HepG2 (cell line): ENCODE measurements around the gene PHF5A. TPM values are rescaled to one million over a fixed set of nuclear protein-coding genes. Genes with fewer than 3 reads are reported as not detected.

ENCODE experiments used
- AGO1 ChIP-seq: fragments of 200-400 bp; formaldehyde crosslinking; IDR thresholded peaks from 2 replicates; pipeline ENCODE4 v1.6.1; 2017; ENCODE audit warnings: mild to moderate bottlenecking, low read depth, low read length, moderate library complexity; ENCODE audit not compliant: poor library complexity, severe bottlenecking
- AHDC1 ChIP-seq: sonication (generic); formaldehyde crosslinking; IDR thresholded peaks from 2 replicates; pipeline ENCODE4 v1.5.1; 2020; ENCODE audit warnings: mild to moderate bottlenecking, missing genetic modification reagents, borderline replicate concordance
- DNMT1 ChIP-seq: sonication (generic); formaldehyde crosslinking; IDR thresholded peaks from 2 replicates; pipeline ENCODE4 v1.5.1; 2020; ENCODE audit warnings: mild to moderate bottlenecking, missing genetic modification reagents
- GATAD1 ChIP-seq: IDR thresholded peaks from 2 replicates; pipeline ENCODE4 v1.6.1; 2016; ENCODE audit warnings: missing genetic modification reagents, missing compliant biosample characterization
- NFAT5 ChIP-seq: sonication (generic); formaldehyde crosslinking; IDR thresholded peaks from 2 replicates; pipeline ENCODE4 v1.4.0; 2020; ENCODE audit warnings: missing genetic modification reagents
- NKX3-1 ChIP-seq: sonication (generic); formaldehyde crosslinking; IDR thresholded peaks from 2 replicates; pipeline ENCODE4 v1.5.0; 2020; ENCODE audit warnings: missing genetic modification reagents
- PAX8 ChIP-seq: sonication (generic); formaldehyde crosslinking; IDR thresholded peaks from 2 replicates; pipeline ENCODE4 v1.8.0; 2022; ENCODE audit warnings: mild to moderate bottlenecking, missing genetic modification reagents, borderline replicate concordance
- RCOR2 ChIP-seq: IDR thresholded peaks from 2 replicates; pipeline ENCODE4 v1.6.1; 2016; ENCODE audit warnings: missing biosample characterization, missing genetic modification reagents
- ZNF256 ChIP-seq: sonication (generic); formaldehyde crosslinking; conservative IDR thresholded peaks from 2 replicates; pipeline ENCODE4 v1.4.0; 2020; ENCODE audit warnings: missing genetic modification reagents
- ZNF282 ChIP-seq: fragments of 450-650 bp; IDR thresholded peaks from 2 replicates; pipeline ENCODE4 v1.6.1; 2018; ENCODE audit not compliant: partially characterized antibody
- ZNF292 ChIP-seq: sonication (generic); formaldehyde crosslinking; IDR thresholded peaks from 2 replicates; pipeline ENCODE4 v1.8.1; 2022; ENCODE audit warnings: mild to moderate bottlenecking, low read depth, missing genetic modification reagents, borderline replicate concordance
- ZNF703 ChIP-seq: sonication (generic); formaldehyde crosslinking; IDR thresholded peaks from 2 replicates; pipeline ENCODE4 v1.5.1; 2020; ENCODE audit warnings: missing genetic modification reagents, mild to moderate bottlenecking, moderate library complexity, borderline replicate concordance
- ZNF710 ChIP-seq: sonication (generic); formaldehyde crosslinking; IDR thresholded peaks from 2 replicates; pipeline ENCODE4 v1.5.0; 2020; ENCODE audit warnings: mild to moderate bottlenecking, missing genetic modification reagents, borderline replicate concordance
- ZNF816 ChIP-seq: sonication (generic); formaldehyde crosslinking; IDR thresholded peaks from 2 replicates; pipeline ENCODE4 v1.8.0; 2022; ENCODE audit warnings: missing genetic modification reagents, mild to moderate bottlenecking, borderline replicate concordance
- ZSCAN12 ChIP-seq: sonication (generic); formaldehyde crosslinking; IDR thresholded peaks from 2 replicates; pipeline ENCODE4 v1.9.0; 2021; ENCODE audit warnings: mild to moderate bottlenecking, missing genetic modification reagents
- polyA plus RNA-seq, 8 experiments: library from polyadenylated mRNA; depleted of rRNA in 3 of 8; stranded (reverse) in 7 of 8; unstranded in 1 of 8; fragments of >200 nt; fragmentation: Illumina TruSeq in 4 of 8; extraction: Trizol in 4 of 8; gene quantifications; 2 replicates each; pipeline versions ENCODE4 v1.2.1 to v1.2.3, GENCODE V29; 2011 to 2016; ENCODE audit warnings: low read depth in 4 of 8, missing spikeins in 1 of 8, mixed read lengths in 1 of 8; ENCODE audit not compliant: insufficient read depth in 1 of 8
- total RNA-seq, 5 experiments: library from RNA; depleted of rRNA; stranded (reverse); fragments of >200 nt; fragmentation: Illumina TruSeq; extraction: Trizol; gene quantifications; 2 replicates each; pipeline ENCODE4 v1.2.3, GENCODE V29; 2016; ENCODE audit warnings: low read depth in 1 of 5

The PHF5A gene
- total and polyA plus RNA-seq, 2 of the 13 experiments (the other 11 are each of a cell fraction or from before 2014, with no cell fraction given) = 56.6 to 105 TPM

- TF ChIP-seq NFAT5 (CRISPR knock-in tag) = no peak; the same call in 1 of the 2 replicates
- peak; percentile 54; the same call in 1 of the 2 replicates for TF ChIP-seq ZNF292 (CRISPR knock-in tag)
- TF ChIP-seq ZNF282 = no peak
- TF ChIP-seq GATAD1 (CRISPR knock-in tag) = peak; percentile 77
- peak; percentile 11 for TF ChIP-seq AGO1
- no peak for TF ChIP-seq RCOR2
- no peak for TF ChIP-seq ZSCAN12 (CRISPR knock-in tag)
- TF ChIP-seq PAX8 (CRISPR knock-in tag) = no peak
- no peak for TF ChIP-seq ZNF256 (CRISPR knock-in tag)
- TF ChIP-seq ZNF816 (CRISPR knock-in tag) = no peak
- 0 out of 2 replicates have a peak, but pooled peaks have one; percentile 54 for TF ChIP-seq AHDC1
- TF ChIP-seq DNMT1 (CRISPR knock-in tag) = peak; percentile 89; the same call in 1 of the 2 replicates
- no peak for TF ChIP-seq ZNF710 (CRISPR knock-in tag)
- no peak for TF ChIP-seq ZNF703 (CRISPR knock-in tag)
- no peak for TF ChIP-seq NKX3-1 (CRISPR knock-in tag)
Measured at GRCh38 chr22:41469218-41469851, 843 bp upstream of the PHF5A start (continued).
